Tibial artery (tissue), 4 donors: Measurements from ENCODE around the gene KCNIP4.

Source experiments
- DNase-seq, 2 donors: peaks; one replicate each; pipeline ENCODE4 v3.0.0-alpha.2; 2019
- H3K27ac ChIP-seq, 2 donors: fragments of 200-600 bp; sonication (generic) in 1 of 2; 1 replicate in 1 of 2; 2 replicates in 1 of 2; pipeline ENCODE4 v1.5.1; 2018 to 2019; ENCODE audit warnings: mild to moderate bottlenecking in 1 of 2
- H3K27me3 ChIP-seq, 2 donors: fragments of 200-600 bp; sonication (generic) in 1 of 2; one replicate each; pipeline versions ENCODE4 v1.5.1 to v1.6.0; 2016 to 2019
- H3K36me3 ChIP-seq, 3 donors: fragments of 200-600 bp; sonication (generic) in 2 of 3; one replicate each; pipeline ENCODE4 v1.5.1; 2016 to 2019; ENCODE audit warnings: mild to moderate bottlenecking in 2 of 3
- H3K4me1 ChIP-seq, 4 donors: fragments of 200-600 bp; sonication (generic) in 2 of 4; 1 replicate in 3 of 4; 2 replicates in 1 of 4; pipeline ENCODE4 v1.5.1; 2016 to 2019
- H3K4me3 ChIP-seq, 2 donors: fragments of 200-600 bp; sonication (generic) in 1 of 2; 1 replicate in 1 of 2; 2 replicates in 1 of 2; pipeline ENCODE4 v1.5.1; 2018 to 2019; ENCODE audit warnings: mild to moderate bottlenecking in 2 of 2
- H3K9me3 ChIP-seq, 3 donors: fragments of 200-600 bp; sonication (generic) in 1 of 3; one replicate each; pipeline ENCODE4 v1.5.1; 2016 to 2019
- CTCF ChIP-seq, 2 experiments: fragments of 200-600 bp in 1 of 2; fragments of 450-650 bp in 1 of 2; IDR thresholded peaks; one replicate each; pipeline ENCODE4 v1.5.1; 2017 to 2019; ENCODE audit warnings: antibody characterized with exemption in 2 of 2, mild to moderate bottlenecking in 1 of 2, moderate library complexity in 1 of 2
- intact Hi-C: fragments of 100-400 bp; cut with DNase I; formaldehyde crosslinking; loops from one replicate; pipeline ENCODE4 v1.15.0; 2023; ENCODE audit warnings: low total_unique reads

KCNIP4 gene

GRCh38 chr4:20954541-20954940 lies 994.0 kb downstream of the KCNIP4 start:
- no peak overlapping the region for H3K27ac ChIP-seq
- TF ChIP-seq CTCF (IDR thresholded peaks at IDR 0.05) = no peak
- no peak overlapping the region for H3K4me3 ChIP-seq
- H3K36me3 ChIP-seq = no peaks in the 10 kb centered on the region
- H3K4me1 ChIP-seq = no peaks in the 10 kb centered on the region
- no peaks in the 10 kb centered on the region for H3K9me3 ChIP-seq
- intact Hi-C loops = no loop called here
- no peaks in the 10 kb centered on the region for H3K27me3 ChIP-seq
- DNase-seq = no peak

GRCh38 chr4:20944961-20945360 lies 1003.6 kb downstream of the KCNIP4 start:
- peaks cover 0 to 5% (median 0%) of the 10 kb centered on the region in 4 donors for H3K4me1 ChIP-seq
- TF ChIP-seq CTCF (IDR thresholded peaks at IDR 0.05) = no peak
- no peak for DNase-seq
- H3K27ac ChIP-seq = no peak overlapping the region
- H3K27me3 ChIP-seq = no peaks in the 10 kb centered on the region
- no peak overlapping the region for H3K4me3 ChIP-seq
- H3K36me3 ChIP-seq = no peaks in the 10 kb centered on the region
- H3K9me3 ChIP-seq = no peaks in the 10 kb centered on the region
- intact Hi-C loops = no loop called here

- DNase-seq = no peak
- TF ChIP-seq CTCF (IDR thresholded peaks at IDR 0.05) = no peak
- no peak overlapping the region for H3K4me3 ChIP-seq
- no peaks in the 10 kb centered on the region for H3K9me3 ChIP-seq
- intact Hi-C loops = no loop called here
- H3K4me1 ChIP-seq = peaks cover 0 to 5% (median 0%) of the 10 kb centered on the region in 4 donors
- no peak overlapping the region for H3K27ac ChIP-seq
- H3K36me3 ChIP-seq = no peaks in the 10 kb centered on the region
- no peaks in the 10 kb centered on the region for H3K27me3 ChIP-seq
These were observed 1004.1 kb downstream of the KCNIP4 start for GRCh38 chr4:20944451-20944850.

- no peak for TF ChIP-seq CTCF (IDR thresholded peaks at IDR 0.05)
- Histone ChIP-seq H3K9me3 (no peaks in the 10 kb centered on the region), H3K4me1 (no peaks in the 10 kb centered on the region), H3K4me3 (no peak overlapping the region), H3K27ac (no peak overlapping the region), H3K27me3 (no peaks in the 10 kb centered on the region), H3K36me3 (no peaks in the 10 kb centered on the region)
- no peak for DNase-seq
- intact Hi-C loops = no loop called here
These were observed 1010.4 kb downstream of the KCNIP4 start for GRCh38 chr4:20938204-20938603.

- intact Hi-C loops = no loop called here
- no peak overlapping the region for H3K27ac ChIP-seq
- no peaks in the 10 kb centered on the region for H3K36me3 ChIP-seq
- H3K4me3 ChIP-seq = no peak overlapping the region
- H3K9me3 ChIP-seq = no peaks in the 10 kb centered on the region
- no peaks in the 10 kb centered on the region for H3K27me3 ChIP-seq
- DNase-seq = no peak
- no peaks in the 10 kb centered on the region for H3K4me1 ChIP-seq
- no peak for TF ChIP-seq CTCF (IDR thresholded peaks at IDR 0.05)
These were observed 1022.0 kb downstream of the KCNIP4 start for GRCh38 chr4:20926529-20926928.

GRCh38 chr4:20925176-20925575 lies 1023.4 kb downstream of the KCNIP4 start:
- Histone ChIP-seq H3K4me3 (no peak overlapping the region), H3K27me3 (no peaks in the 10 kb centered on the region), H3K27ac (no peak overlapping the region), H3K9me3 (no peaks in the 10 kb centered on the region), H3K4me1 (no peaks in the 10 kb centered on the region), H3K36me3 (no peaks in the 10 kb centered on the region)
- TF ChIP-seq CTCF (IDR thresholded peaks at IDR 0.05) = no peak
- intact Hi-C loops = no loop called here
- DNase-seq = no peak
